ES-I3 (cell line): ENCODE measurements around the gene HEXB.

Experiments
- H3K36me3 ChIP-seq: 2 replicates; pipeline ENCODE4 v1.6.1; 2013; ENCODE audit warnings: mild to moderate bottlenecking, low read length, control low read depth, moderate library complexity; ENCODE audit not compliant: insufficient read depth
- H3K4me1 ChIP-seq: 2 replicates; pipeline ENCODE4 v1.6.1; 2013; ENCODE audit warnings: mild to moderate bottlenecking, control low read depth, low read length; ENCODE audit not compliant: insufficient read depth
- H3K9ac ChIP-seq: 2 replicates; pipeline ENCODE4 v1.6.1; 2013; ENCODE audit warnings: low read depth, mild to moderate bottlenecking, low read length, moderate library complexity
- H3K9me3 ChIP-seq: 2 replicates; pipeline ENCODE4 v1.6.1; 2013; ENCODE audit warnings: mild to moderate bottlenecking, low read length, moderate library complexity; ENCODE audit not compliant: control insufficient read depth, insufficient read depth

HEXB gene

DNA sequence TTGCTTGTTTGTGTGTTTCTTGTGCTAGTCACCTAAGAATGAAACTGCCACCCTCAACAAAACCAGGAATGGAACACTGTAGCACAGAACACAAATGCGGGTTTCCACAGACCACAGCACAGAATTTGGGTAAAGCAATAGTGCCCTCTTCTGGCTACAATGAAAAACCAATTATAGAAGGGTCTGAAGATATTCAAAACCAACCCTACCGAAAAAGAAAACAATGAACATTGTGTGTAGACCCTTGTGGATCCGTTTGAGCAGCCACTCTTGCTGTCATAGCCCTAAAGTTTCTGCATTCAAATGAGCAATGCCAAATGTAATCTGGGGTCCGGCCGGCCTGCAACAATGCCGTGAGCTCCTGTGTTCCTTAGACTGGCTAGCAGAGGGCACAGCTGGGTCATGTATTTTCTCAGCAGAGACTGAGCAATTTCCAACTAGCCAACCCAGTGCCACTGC is 36.2 kb upstream of the HEXB start:
- H3K9me3 ChIP-seq = no peaks in the 10 kb centered on the region
- H3K9ac ChIP-seq = no peak overlapping the region
- H3K36me3 ChIP-seq = no peaks in the 10 kb centered on the region
- no peaks in the 10 kb centered on the region for H3K4me1 ChIP-seq

DNA sequence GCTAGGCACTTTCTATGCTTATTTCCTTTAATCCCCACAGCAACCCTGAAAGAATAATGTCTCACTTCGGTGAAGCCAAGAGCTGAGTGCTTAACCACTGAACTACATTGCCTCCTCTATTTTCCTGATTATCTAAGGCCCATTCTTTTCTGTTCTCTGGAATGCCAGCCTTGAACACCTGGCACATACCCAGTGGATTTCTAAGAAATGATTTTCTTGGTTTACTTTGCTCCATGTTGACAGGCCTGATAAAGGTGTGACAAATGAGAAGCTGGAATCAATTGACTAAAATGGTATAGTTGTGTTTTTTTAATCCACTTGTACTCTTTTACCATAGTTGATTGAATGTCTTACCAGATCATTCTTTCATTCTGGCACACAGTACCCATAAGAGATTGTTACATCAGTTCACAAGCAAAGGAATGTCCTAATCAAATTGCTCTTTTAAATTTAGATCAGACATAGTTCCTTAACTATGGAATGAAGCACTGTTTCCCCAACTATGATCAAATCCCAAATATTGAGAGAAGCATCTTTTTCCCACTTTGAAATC is 35.5 kb upstream of the HEXB start:
- Histone ChIP-seq H3K4me1 (no peaks in the 10 kb centered on the region), H3K9ac (no peak overlapping the region), H3K9me3 (no peaks in the 10 kb centered on the region), H3K36me3 (no peaks in the 10 kb centered on the region)

- H3K36me3 ChIP-seq = no peaks in the 10 kb centered on the region
- H3K9ac ChIP-seq = no peak overlapping the region
- no peaks in the 10 kb centered on the region for H3K4me1 ChIP-seq
- no peaks in the 10 kb centered on the region for H3K9me3 ChIP-seq
Observed at GRCh38 chr5:74651710-74652109, 33.3 kb upstream of the HEXB start.

DNA sequence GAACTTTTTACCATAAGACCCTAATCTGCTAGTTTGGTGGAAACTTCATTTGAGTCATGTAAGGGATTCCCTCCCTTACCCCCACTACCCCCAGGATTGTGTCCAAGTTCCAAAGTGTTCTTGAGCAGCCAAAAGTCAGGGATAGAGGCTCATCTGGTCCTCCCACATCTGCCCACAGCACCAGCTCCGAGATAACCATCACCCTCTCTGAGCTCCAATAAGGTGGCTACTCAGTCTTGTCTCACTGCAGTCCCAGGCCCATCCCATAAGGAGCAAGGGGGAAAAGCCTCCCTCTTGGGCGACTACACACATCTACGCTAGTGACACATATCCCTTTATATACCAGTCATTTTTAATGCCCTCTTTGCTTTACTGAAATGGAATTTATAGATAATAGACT is 32.5 kb upstream of the HEXB start:
- Histone ChIP-seq H3K4me1 (no peaks in the 10 kb centered on the region), H3K9ac (no peak overlapping the region), H3K36me3 (no peaks in the 10 kb centered on the region), H3K9me3 (no peaks in the 10 kb centered on the region)

- Histone ChIP-seq H3K36me3 (no peaks in the 10 kb centered on the region), H3K4me1 (no peaks in the 10 kb centered on the region), H3K9ac (no peak overlapping the region), H3K9me3 (no peaks in the 10 kb centered on the region; the same call in 1 of the 2 replicates)
Observed at GRCh38 chr5:74653991-74654390, 31.0 kb upstream of the HEXB start.

DNA sequence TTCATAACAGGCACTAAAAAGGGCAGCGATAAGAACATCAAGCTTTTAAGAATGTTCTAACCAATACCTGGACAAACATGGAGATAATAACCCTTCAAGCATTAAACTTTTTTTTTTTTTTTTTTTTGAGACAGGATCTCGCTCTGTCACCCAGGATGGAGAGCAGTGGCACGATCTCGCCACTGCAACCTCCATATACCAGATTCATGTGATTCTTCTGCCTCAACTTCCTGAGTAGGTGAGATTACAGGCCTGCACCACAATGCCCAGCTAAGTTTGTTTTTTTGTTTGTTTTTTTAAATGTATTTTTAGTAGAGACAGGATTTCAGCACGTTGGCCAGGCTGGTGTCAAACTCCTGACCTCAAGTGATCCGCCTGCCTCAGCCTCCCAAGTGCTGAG is 29.8 kb upstream of the HEXB start:
- peaks cover 1% of the 10 kb centered on the region; the same call in 1 of the 2 replicates for H3K4me1 ChIP-seq
- H3K36me3 ChIP-seq = no peaks in the 10 kb centered on the region
- H3K9ac ChIP-seq = no peak overlapping the region
- H3K9me3 ChIP-seq = no peaks in the 10 kb centered on the region; the same call in 1 of the 2 replicates

DNA sequence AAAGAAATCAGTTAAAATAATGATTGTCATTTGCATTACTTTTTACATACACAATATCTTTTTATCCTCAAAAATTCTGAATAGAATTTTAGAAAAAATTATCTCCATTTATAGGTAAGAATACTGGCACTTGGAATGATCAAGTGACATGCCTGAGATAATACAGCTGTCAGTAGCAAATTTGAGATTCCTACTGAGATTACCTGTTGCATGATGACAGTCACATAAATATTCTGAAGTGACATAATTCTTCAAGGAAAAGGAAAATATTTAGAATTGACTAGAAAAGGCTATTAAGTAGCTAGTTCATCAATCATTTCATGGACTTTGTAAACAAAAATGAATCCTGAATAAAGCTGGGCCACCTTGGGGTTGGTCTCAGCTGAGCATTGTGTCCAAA is 29.3 kb upstream of the HEXB start:
- H3K9ac ChIP-seq = no peak overlapping the region
- no peaks in the 10 kb centered on the region for H3K36me3 ChIP-seq
- H3K9me3 ChIP-seq = no peaks in the 10 kb centered on the region; the same call in 1 of the 2 replicates
- peaks cover 7% of the 10 kb centered on the region; the same call in 1 of the 2 replicates for H3K4me1 ChIP-seq

- Histone ChIP-seq H3K9me3 (no peaks in the 10 kb centered on the region; the same call in 1 of the 2 replicates), H3K36me3 (no peaks in the 10 kb centered on the region), H3K4me1 (peaks cover 7% of the 10 kb centered on the region; the same call in 1 of the 2 replicates), H3K9ac (no peak overlapping the region)
Observed at GRCh38 chr5:74657165-74657564, 27.9 kb upstream of the HEXB start.

DNA sequence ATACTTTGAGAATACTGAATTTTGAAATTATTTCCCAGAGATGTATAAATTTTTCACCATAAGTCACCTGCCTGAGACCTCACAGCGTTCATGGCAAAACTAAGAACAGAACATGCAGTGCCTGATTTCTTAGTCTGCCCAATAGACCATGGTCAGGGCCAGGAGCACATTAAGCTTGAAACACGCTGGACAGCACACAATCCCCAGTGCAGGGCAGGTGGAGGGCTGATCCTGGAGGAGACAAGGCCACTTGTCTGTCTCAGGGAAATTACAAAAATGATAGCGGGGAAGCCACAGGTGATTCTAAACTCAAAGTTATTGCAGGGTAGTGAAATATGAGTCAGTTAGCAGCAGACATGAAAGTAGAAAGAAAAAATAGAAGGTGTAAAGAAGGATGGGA is 25.9 kb upstream of the HEXB start:
- Histone ChIP-seq H3K9ac (no peak overlapping the region), H3K9me3 (no peaks in the 10 kb centered on the region; the same call in 1 of the 2 replicates), H3K4me1 (peaks cover 7% of the 10 kb centered on the region; the same call in 1 of the 2 replicates), H3K36me3 (no peaks in the 10 kb centered on the region)

- H3K36me3 ChIP-seq = no peaks in the 10 kb centered on the region
- peaks cover 7% of the 10 kb centered on the region; the same call in 1 of the 2 replicates for H3K4me1 ChIP-seq
- no peaks in the 10 kb centered on the region; the same call in 1 of the 2 replicates for H3K9me3 ChIP-seq
- no peak overlapping the region for H3K9ac ChIP-seq
Observed at GRCh38 chr5:74660140-74660539, 24.9 kb upstream of the HEXB start.

- H3K36me3 ChIP-seq = no peaks in the 10 kb centered on the region
- peaks cover 7% of the 10 kb centered on the region; the same call in 1 of the 2 replicates for H3K4me1 ChIP-seq
- no peaks in the 10 kb centered on the region; the same call in 1 of the 2 replicates for H3K9me3 ChIP-seq
- no peak overlapping the region for H3K9ac ChIP-seq
Observed at GRCh38 chr5:74660873-74661272, 24.2 kb upstream of the HEXB start.

DNA sequence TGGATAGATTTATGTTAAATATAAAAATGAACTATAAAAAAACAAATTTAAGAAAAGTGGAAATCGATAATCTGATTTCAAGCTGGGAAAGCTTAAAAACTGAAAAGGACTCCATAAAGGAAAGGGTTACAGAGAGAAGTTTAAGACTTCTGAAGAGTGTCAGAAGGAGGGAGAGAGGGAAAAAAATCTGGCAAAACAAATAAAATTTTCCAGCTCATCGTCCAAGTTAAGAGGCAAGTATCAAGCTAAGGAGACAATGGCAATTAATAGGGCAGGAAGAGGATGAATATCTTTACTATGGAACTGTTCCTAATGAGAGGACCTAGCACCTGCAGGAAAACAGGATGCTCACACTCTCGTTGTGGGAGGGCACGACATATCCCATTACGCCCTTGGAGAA is 20.5 kb upstream of the HEXB start:
- H3K9me3 ChIP-seq = no peaks in the 10 kb centered on the region
- peaks cover 11% of the 10 kb centered on the region for H3K4me1 ChIP-seq
- H3K36me3 ChIP-seq = no peaks in the 10 kb centered on the region
- H3K9ac ChIP-seq = no peak overlapping the region

- no peaks in the 10 kb centered on the region for H3K36me3 ChIP-seq
- peaks cover 9% of the 10 kb centered on the region for H3K4me1 ChIP-seq
Observed at GRCh38 chr5:74665273-74665672, 19.8 kb upstream of the HEXB start.

DNA sequence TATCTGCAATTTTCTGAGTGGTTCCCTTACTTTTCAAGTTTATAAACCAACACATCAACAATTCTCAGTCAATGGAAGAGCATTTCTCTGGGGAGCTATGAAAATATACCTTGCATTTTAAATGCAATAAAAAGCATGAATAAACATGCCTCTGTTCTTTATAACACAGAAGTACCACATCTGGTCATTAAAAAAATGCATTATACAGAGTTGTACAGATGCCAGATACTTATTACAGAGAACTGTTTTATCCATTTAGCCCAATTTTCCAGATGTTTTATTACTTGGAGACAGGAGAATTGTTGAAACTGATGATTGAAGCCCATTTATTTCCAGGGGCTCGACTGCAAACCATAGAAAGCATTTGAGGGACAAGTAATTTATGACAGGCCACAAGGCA is 19.2 kb upstream of the HEXB start:
- Histone ChIP-seq H3K9ac (no peak overlapping the region), H3K36me3 (no peaks in the 10 kb centered on the region), H3K4me1 (peaks cover 4% of the 10 kb centered on the region; the same call in 1 of the 2 replicates), H3K9me3 (no peaks in the 10 kb centered on the region)

More at GRCh38 chr5:74665273-74665672, 19.8 kb upstream of the HEXB start:
- Histone ChIP-seq H3K9ac (no peak overlapping the region), H3K9me3 (no peaks in the 10 kb centered on the region)

DNA sequence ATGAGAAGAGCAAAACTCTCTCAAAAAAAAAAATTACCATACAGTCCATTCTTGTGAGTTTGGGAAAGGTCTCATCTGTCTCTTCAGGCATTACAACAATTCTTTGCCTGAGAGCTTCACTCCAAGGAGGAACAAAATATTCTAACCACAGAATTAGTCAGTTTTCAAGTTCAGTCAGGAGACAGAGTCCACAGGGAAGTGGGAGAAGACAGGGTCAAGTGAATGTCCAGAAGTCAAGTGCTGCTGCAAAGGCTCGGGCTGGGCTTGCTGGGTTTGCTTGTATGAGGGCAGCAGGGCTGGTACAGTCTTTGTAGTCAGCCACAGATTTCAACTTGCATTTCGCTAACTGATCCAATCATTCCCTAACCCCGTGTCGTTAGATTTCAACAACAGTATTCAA is 17.6 kb upstream of the HEXB start:
- Histone ChIP-seq H3K36me3 (no peaks in the 10 kb centered on the region), H3K4me1 (peaks cover 4% of the 10 kb centered on the region; the same call in 1 of the 2 replicates), H3K9me3 (no peaks in the 10 kb centered on the region), H3K9ac (no peak overlapping the region)
